H9 (cell line): ENCODE data around the gene VPS18. TPM values are rescaled to one million over a fixed set of nuclear protein-coding genes. Genes with fewer than 3 reads are reported as not detected.

Experiments used
- DNase-seq: peaks from one replicate; pipeline ENCODE4 v3.0.0-alpha.2; 2017
- H2AFZ ChIP-seq: one replicate; pipeline ENCODE4 v1.6.1; 2013; ENCODE audit warnings: mild to moderate bottlenecking, low read length, control low read depth, moderate library complexity
- H2AK5ac ChIP-seq: 2 replicates; pipeline ENCODE4 v1.6.1; 2013; ENCODE audit warnings: low read length, control low read depth, mixed read lengths; ENCODE audit not compliant: insufficient read length
- H2BK120ac ChIP-seq: one replicate; pipeline ENCODE4 v1.6.1; 2013; ENCODE audit warnings: low read depth, mild to moderate bottlenecking, low read length, control low read depth, inconsistent platforms; ENCODE audit not compliant: poor library complexity, severe bottlenecking
- H2BK12ac ChIP-seq: 2 replicates; pipeline ENCODE4 v1.6.1; 2013; ENCODE audit warnings: low read length, control low read depth, mixed read lengths, low read depth; ENCODE audit not compliant: insufficient read length
- H2BK15ac ChIP-seq: 2 replicates; pipeline ENCODE4 v1.6.1; 2013; ENCODE audit warnings: low read depth, low read length, control low read depth
- H2BK20ac ChIP-seq: one replicate; pipeline ENCODE4 v1.6.1; 2013; ENCODE audit warnings: low read depth, mild to moderate bottlenecking, low read length, control low read depth, inconsistent platforms; ENCODE audit not compliant: poor library complexity, severe bottlenecking
- H2BK5ac ChIP-seq: 2 replicates; pipeline ENCODE4 v1.6.1; 2013; ENCODE audit warnings: low read length, control low read depth, mixed read lengths; ENCODE audit not compliant: insufficient read length
- H3K14ac ChIP-seq: 2 replicates; pipeline ENCODE4 v1.6.1; 2013; ENCODE audit warnings: low read length, control low read depth; ENCODE audit not compliant: insufficient read depth
- H3K18ac ChIP-seq: 2 replicates; pipeline ENCODE4 v1.6.1; 2013; ENCODE audit warnings: low read depth, mild to moderate bottlenecking, mixed read lengths, low read length, control low read depth; ENCODE audit not compliant: insufficient read length
- H3K23ac ChIP-seq: 2 replicates; pipeline ENCODE4 v1.6.1; 2013; ENCODE audit warnings: low read length, control low read depth, mixed read lengths, low read depth; ENCODE audit not compliant: insufficient read length
- H3K23me2 ChIP-seq: 2 replicates; pipeline ENCODE4 v1.6.1; 2013; ENCODE audit warnings: low read depth, mild to moderate bottlenecking, mixed read lengths, low read length, control low read depth; ENCODE audit not compliant: insufficient read length, poor library complexity, severe bottlenecking
- H3K27ac ChIP-seq: 2 replicates; pipeline ENCODE4 v1.5.1; 2013; ENCODE audit warnings: low read length, control low read depth, mixed read lengths, low read depth; ENCODE audit not compliant: insufficient read length
- H3K27me3 ChIP-seq: 2 replicates; pipeline ENCODE4 v1.6.1; 2013; ENCODE audit warnings: low read length, control low read depth, inconsistent platforms; ENCODE audit not compliant: insufficient read depth
- H3K4ac ChIP-seq: 2 replicates; pipeline ENCODE4 v1.6.1; 2013; ENCODE audit warnings: low read depth, mild to moderate bottlenecking, control low read depth, inconsistent platforms, low read length, moderate library complexity
- H3K4me1 ChIP-seq: 2 replicates; pipeline ENCODE4 v1.6.1; 2013; ENCODE audit warnings: low read length, control low read depth, inconsistent platforms; ENCODE audit not compliant: insufficient read depth
- H3K4me2 ChIP-seq: 2 replicates; pipeline ENCODE4 v1.6.1; 2013; ENCODE audit warnings: low read length, control low read depth, mixed read lengths; ENCODE audit not compliant: insufficient read length, insufficient read depth
- H3K56ac ChIP-seq: 2 replicates; pipeline ENCODE4 v1.6.1; 2013; ENCODE audit warnings: low read depth, mild to moderate bottlenecking, mixed read lengths, low read length, control low read depth; ENCODE audit not compliant: insufficient read length
- H3K79me1 ChIP-seq: 2 replicates; pipeline ENCODE4 v1.6.1; 2013; ENCODE audit warnings: low read depth, mild to moderate bottlenecking, moderate library complexity, low read length, control low read depth, inconsistent platforms; ENCODE audit not compliant: insufficient read depth, poor library complexity, severe bottlenecking
- H3K79me2 ChIP-seq: 2 replicates; pipeline ENCODE4 v1.6.1; 2013; ENCODE audit warnings: low read length, control low read depth, inconsistent platforms; ENCODE audit not compliant: insufficient read depth
- H3K9ac ChIP-seq: 2 replicates; pipeline ENCODE4 v1.6.1; 2013; ENCODE audit warnings: low read length, control low read depth, mixed read lengths; ENCODE audit not compliant: insufficient read length; ENCODE audit errors: extremely low read depth
- H3K9me3 ChIP-seq: one replicate; pipeline ENCODE4 v1.6.1; 2013; ENCODE audit warnings: low read depth, low read length, inconsistent platforms; ENCODE audit not compliant: control insufficient read depth
- H3T11ph ChIP-seq: one replicate; pipeline ENCODE4 v1.6.1; 2013; ENCODE audit warnings: mild to moderate bottlenecking, low read length, control low read depth, inconsistent platforms
- H4K20me1 ChIP-seq: one replicate; pipeline ENCODE4 v1.6.1; 2013; ENCODE audit not compliant: control insufficient read depth, insufficient read length, insufficient read depth
- H4K5ac ChIP-seq: 2 replicates; pipeline ENCODE4 v1.6.1; 2013; ENCODE audit warnings: low read depth, mild to moderate bottlenecking, mixed read lengths, low read length, control low read depth; ENCODE audit not compliant: insufficient read length
- H4K8ac ChIP-seq: replicated peaks from 2 replicates; pipeline ENCODE4 v1.6.1; 2013; ENCODE audit warnings: low read length, control low read depth, mixed read lengths, low read depth; ENCODE audit not compliant: insufficient read length
- H4K91ac ChIP-seq: 2 replicates; pipeline ENCODE4 v1.6.1; 2013; ENCODE audit warnings: low read depth, mild to moderate bottlenecking, moderate library complexity, mixed read lengths, low read length, control low read depth; ENCODE audit not compliant: insufficient read length
- H3K27ac Mint-ChIP-seq, 3 experiments: 2 replicates in 2 of 3; 3 replicates in 1 of 3; pipeline ENCODE4 v1.8.0; 2020 to 2021; ENCODE audit warnings: mixed read lengths in 3 of 3, mild to moderate bottlenecking in 1 of 3, moderate library complexity in 1 of 3
- H3K27me3 Mint-ChIP-seq: 2 replicates; pipeline ENCODE4 v1.8.0; 2021; ENCODE audit warnings: low read depth, mild to moderate bottlenecking, moderate library complexity, mixed read lengths
- H3K36me3 Mint-ChIP-seq, 3 experiments: 2 replicates in 2 of 3; 3 replicates in 1 of 3; pipeline ENCODE4 v1.8.0; 2020 to 2021; ENCODE audit warnings: low read depth in 3 of 3, mixed read lengths in 3 of 3; ENCODE audit not compliant: insufficient read depth in 1 of 3
- H3K4me1 Mint-ChIP-seq, 2 experiments: 2 replicates each; pipeline ENCODE4 v1.8.0; 2020; ENCODE audit warnings: mixed read lengths in 2 of 2
- H3K4me3 Mint-ChIP-seq, 2 experiments: 2 replicates in 1 of 2; 3 replicates in 1 of 2; pipeline ENCODE4 v1.8.0; 2020 to 2021; ENCODE audit warnings: mild to moderate bottlenecking in 2 of 2, mixed read lengths in 2 of 2, moderate library complexity in 1 of 2
- H3K9me3 Mint-ChIP-seq, 2 experiments: 2 replicates in 1 of 2; 3 replicates in 1 of 2; pipeline ENCODE4 v1.8.0; 2020; ENCODE audit warnings: mild to moderate bottlenecking in 2 of 2, mixed read lengths in 2 of 2, moderate library complexity in 1 of 2
- CTCF ChIP-seq: fragments of 200-600 bp; sonication (generic); conservative IDR thresholded peaks from 3 replicates; pipeline ENCODE4 v1.8.0; 2021; ENCODE audit warnings: antibody characterized with exemption, mild to moderate bottlenecking
- WGBS: extraction: QIAGEN DNeasy Blood & Tissue Kit; methylation state at CpG from one replicate; pipeline ENCODE4 v1.1.7; 2013; ENCODE audit warnings: missing lambda C conversion rate, low lambda C conversion rate, mixed read lengths; ENCODE audit not compliant: insufficient read length; ENCODE audit errors: extremely low coverage; 5-methylcytosine and 5-hydroxymethylcytosine counted together
- total RNA-seq: library from RNA; stranded (reverse); gene quantifications from 2 replicates; pipeline ENCODE4 v1.2.1, GENCODE V29; 2021

VPS18 gene
- total RNA-seq, 1 experiment from 2014 or later = 45.0 TPM

- Histone ChIP-seq H2AFZ (no peak overlapping the region), H3K14ac (no peak overlapping the region), H4K8ac (no peak overlapping the region), H3K9me3 (no peaks in the 10 kb centered on the region), H4K5ac (no peak overlapping the region), H3K56ac (no peak overlapping the region), H3K4me1 (no peaks in the 10 kb centered on the region), H2BK20ac (no peak overlapping the region), H4K91ac (no peak overlapping the region), H4K20me1 (no peaks in the 10 kb centered on the region), H3K79me2 (no peaks in the 10 kb centered on the region), H3K18ac (no peak overlapping the region), H2BK12ac (no peak overlapping the region), H2BK120ac (no peak overlapping the region), H3T11ph (no peak overlapping the region), H3K23me2 (peaks cover 3% of the 10 kb centered on the region), H3K4ac (no peak overlapping the region), H3K4me2 (no peak overlapping the region), H2BK15ac (no peak overlapping the region), H2BK5ac (no peak overlapping the region), H3K79me1 (no peaks in the 10 kb centered on the region), H2AK5ac (no peak overlapping the region), H3K9ac (no peak overlapping the region), H3K27me3 (peaks cover 10% of the 10 kb centered on the region; the same call in 1 of the 2 replicates), H3K23ac (no peak overlapping the region), H3K27ac (no peak overlapping the region)
- Mint-ChIP-seq H3K4me3 (no peak overlapping the region), H3K27me3 (peaks cover 83% of the 10 kb centered on the region), H3K27ac (no peak overlapping the region), H3K36me3 (no peaks in the 10 kb centered on the region), H3K4me1 (peaks cover 18 to 27% of the 10 kb centered on the region in 2 experiments), H3K9me3 (no peaks in the 10 kb centered on the region; a peak in 1 of 5 replicates)
- no peak for TF ChIP-seq CTCF
- WGBS = no CpG with 5 or more reads among the region's 31 CpGs
- no peak for DNase-seq
Measured at GRCh38 chr15:40936234-40936708, 42.0 kb downstream of the VPS18 start.
